GM21529 (cell line): ENCODE measurements around the gene PDE1A.
"Not testable (repeated sequence)": the region's sequence is repeated elsewhere in the genome, so short reads cannot be mapped to it uniquely, and the experiment has no call there.

ENCODE experiments used
- ATAC-seq: cut with Tn5 transposase; IDR thresholded peaks from one replicate; pipeline ENCODE4 v1.9.1; 2021; ENCODE audit not compliant: unreplicated experiment

PDE1A gene

GRCh38 chr2:182281276-182281675 lies 145.6 kb downstream of the PDE1A start:
- ATAC-seq, result no peak

- no peak for ATAC-seq
Observed at GRCh38 chr2:182280118-182280517, 146.7 kb downstream of the PDE1A start.

DNA sequence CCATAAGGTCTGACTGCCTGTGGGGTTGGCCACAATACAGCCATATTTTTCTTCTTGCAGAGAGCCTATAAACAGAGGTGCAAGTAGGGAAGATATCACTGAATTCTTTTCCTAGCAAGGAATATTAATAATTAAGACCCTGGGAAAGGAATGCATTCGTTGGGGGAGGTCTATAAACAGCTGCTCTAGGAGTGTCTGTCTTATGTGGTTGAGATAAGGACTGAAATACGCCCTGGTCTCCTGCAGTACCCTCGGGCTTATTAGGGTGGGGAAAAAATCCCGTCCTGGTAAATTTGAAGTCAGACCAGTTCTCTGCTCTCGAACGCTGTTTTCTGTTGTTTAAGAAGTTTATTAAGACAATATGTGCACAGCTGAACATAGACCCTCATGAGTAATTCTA lies 150.2 kb downstream of the PDE1A start:
- ATAC-seq, result not testable (repeated sequence)

DNA sequence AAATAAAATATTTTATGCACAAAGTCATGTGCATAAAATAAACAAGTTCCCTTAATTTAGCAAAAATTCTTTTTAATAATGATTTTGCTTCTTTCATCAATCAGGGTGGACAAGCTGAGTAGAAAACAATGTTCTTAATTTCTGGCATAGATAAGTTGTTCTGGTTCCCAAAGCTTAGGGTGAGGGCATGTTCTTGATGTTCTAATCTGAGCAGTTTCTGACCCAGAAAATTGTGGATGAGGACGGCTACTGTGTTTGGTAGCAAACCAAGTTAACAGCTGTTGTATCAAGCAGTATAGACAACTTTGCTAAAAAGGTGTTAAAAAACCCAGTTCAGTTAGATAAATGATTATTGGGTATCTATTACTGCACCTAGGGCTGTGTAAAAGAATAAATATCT lies 158.9 kb downstream of the PDE1A start:
- ATAC-seq, result no peak

- no peak for ATAC-seq
Observed at GRCh38 chr2:182266909-182267308, 159.9 kb downstream of the PDE1A start.

DNA sequence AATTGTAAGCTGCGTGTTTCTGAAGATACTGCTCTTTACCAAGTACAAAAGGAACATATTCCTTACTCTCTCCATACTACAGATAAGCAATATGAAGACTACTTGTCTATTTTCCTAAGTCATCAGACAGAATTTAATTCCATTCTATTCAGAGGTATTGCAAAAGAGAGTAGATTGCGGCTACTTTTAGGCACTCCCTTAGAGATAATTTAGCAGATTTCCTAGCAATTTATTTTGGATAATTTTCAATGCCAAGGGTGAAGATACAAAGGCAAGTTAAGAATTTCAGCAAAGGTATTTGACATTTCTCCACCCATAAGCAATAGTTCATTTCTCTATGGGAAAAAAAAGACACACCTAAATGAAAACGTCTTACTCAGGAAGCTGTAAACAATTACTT lies 161.1 kb downstream of the PDE1A start:
- ATAC-seq, result no peak

GRCh38 chr2:182261860-182262387 lies 164.9 kb downstream of the PDE1A start:
- no peak for ATAC-seq

GRCh38 chr2:182259629-182260150 lies 167.1 kb downstream of the PDE1A start:
- ATAC-seq, result no peak

GRCh38 chr2:182252534-182252933 lies 174.3 kb downstream of the PDE1A start:
- no peak for ATAC-seq

DNA sequence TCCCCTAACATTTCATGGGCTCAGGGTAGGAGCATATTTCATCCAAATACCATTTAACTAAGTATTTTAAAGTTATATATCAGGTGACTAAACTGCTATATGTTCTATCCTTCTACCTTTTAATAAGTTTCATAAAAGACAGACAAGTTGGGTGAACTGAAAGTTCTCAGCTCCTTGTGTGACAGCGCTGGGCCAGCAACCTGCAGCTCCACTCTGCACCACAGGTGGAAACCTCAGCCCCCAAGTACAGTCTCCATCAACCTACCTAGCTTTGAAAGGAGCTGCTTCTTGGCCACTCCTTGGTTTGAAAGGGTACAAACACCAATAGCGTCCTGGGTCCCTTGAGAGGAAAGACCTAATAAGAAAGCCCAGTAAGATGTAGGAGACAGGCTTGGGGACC lies 177.9 kb downstream of the PDE1A start:
- ATAC-seq, result no peak

DNA sequence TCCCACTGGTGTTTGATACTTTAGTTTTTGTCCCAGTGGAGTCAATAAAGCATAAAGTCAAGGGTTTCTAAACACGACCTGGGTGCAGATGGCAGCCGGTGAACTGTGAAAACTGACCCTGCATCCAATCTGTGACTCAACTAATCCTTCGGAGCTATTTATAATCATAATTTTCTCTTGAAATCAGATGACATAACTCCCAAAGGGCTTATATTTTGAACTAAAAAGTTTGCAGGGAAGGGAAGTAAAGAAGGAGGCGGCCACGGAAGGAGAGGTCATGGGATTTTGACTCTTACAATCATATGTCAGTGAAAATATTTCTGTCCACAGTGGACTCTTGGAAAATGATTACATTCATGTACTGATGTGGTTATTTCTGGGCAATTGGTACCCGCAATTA lies 178.5 kb downstream of the PDE1A start:
- ATAC-seq, result no peak

DNA sequence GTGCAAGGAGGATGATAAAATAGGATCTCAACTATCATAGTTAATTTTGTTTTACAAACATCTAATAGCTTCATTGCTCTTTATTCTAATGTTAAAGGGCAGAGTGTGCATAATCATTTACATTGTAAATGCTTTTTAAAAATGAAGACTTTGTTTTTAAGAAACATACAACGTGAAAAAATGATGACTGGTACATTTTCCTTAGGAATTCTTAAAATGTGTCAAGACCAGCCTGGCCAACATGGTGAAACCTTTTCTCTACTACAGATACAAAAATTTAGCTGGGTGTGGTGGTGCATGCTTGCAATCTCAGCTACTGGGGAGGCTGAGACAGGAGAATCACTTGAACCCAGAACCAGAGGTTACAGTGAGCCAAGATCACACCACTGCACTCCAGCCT lies 179.0 kb downstream of the PDE1A start:
- no peak for ATAC-seq

- ATAC-seq, result peak; percentile 66
Observed at GRCh38 chr2:182245963-182246362, 180.9 kb downstream of the PDE1A start.

- no peak for ATAC-seq
Observed at GRCh38 chr2:182242609-182243008, 184.2 kb downstream of the PDE1A start.

DNA sequence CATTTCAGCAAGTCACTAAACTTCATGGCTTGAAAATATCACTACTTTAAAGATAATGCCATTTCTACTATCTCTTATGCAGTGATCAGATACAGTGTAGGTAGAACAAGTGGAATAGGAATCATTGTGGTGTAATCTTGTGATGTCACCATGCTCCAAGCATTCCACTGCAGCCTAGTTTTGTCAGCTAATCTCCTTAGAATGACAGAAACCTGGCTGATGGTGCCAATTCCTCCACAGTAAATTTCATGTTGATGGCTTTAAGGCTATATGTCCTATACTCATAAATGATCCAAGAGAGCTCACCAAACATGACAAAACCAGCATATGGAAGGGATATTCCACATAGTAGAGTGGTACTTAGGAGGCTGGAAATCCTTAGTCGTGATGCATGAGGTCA lies 184.9 kb downstream of the PDE1A start:
- ATAC-seq, result no peak

GRCh38 chr2:182240862-182241371 lies 185.9 kb downstream of the PDE1A start:
- peak; percentile 100 for ATAC-seq

DNA sequence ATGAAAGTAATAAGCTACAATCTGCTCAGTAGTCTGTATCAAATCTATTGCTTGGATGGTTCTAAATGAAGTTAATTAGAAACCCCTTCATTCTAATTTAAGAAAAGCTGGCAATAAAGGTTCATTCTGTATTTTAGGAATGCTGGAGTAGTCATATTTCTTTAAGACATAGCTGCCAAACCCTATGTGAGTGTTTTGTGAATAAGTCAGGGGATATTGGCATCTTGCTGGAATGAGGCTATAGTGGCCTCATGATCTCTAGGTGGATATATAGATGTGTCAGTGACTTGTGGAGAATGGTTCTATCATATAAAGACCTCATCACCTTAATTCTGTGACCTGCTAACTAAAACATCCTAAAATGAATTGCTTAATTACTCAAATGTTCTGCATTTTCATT lies 196.3 kb downstream of the PDE1A start:
- no peak for ATAC-seq

DNA sequence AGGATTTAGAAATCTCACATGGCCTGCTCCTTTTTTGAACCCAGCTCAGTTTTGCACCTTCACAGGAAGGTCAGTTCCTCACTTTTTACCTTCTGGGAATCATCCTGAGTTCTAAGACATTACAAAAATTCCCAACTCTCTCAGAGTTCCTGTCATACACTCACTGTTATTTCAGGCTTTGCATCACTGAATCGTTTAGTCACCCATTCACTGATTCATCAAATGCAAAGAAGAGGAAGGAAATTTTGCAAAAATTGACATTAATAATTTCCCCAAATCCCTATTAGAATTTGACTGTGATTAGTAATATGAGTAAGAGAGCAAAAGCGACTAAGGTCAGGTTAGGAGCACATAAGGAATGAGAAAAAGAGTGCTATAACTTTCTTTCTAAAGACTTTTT lies 197.5 kb downstream of the PDE1A start:
- ATAC-seq, result no peak

DNA sequence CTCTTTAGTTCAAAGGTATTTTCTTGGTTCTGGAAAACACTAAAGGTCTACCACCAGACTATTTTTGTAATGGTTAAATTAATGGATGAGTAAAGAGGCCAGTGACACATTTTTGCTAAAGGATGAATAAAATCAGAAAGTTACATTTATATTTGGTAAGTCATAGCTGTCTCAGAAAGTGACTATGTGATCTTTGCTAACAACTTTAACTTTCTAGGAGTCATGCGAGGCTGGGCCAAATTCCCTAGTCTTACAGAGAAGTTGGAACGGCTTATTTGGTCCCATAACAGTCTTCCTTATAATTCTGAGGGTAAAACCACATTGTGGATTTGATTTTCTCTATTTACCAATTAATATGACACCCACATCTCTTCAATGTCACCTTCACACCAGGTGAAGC lies 198.1 kb downstream of the PDE1A start:
- ATAC-seq, result no peak

DNA sequence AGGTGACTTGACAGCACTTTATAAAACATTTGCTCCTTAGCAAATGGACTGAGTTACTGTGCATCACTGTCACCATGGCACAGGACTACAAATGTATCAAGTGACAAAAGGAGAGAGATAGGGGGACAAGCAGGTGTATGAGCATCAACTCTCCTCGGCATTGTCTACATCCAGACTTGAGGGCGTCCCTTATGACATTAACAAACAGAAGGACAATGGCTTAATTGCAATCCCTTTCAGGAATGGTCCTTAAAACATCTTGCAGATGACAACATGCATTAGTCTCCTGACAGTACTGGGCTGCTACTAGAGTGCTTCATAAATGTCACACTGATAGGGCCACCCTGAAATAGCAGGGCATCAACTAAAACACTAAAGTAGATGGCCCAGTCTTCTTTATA lies 198.8 kb downstream of the PDE1A start:
- ATAC-seq, result no peak

DNA sequence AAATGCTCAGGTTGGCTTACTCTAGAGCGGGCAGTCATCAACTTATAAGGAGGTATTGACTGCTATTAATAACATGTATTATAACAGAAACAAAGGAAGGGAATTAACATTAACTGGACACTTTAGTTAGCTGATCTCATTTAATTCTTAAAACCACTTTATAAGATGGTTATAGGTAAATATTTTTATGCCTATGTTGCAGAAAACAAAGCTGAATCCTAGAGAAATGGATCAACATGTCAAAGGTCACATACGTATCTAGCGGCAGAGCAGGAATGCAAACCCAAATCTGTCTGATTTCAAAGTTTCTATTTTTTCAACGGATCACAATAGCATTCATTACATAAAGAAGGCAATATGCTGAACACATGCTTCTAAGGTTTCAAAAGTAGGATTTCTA lies 200.0 kb downstream of the PDE1A start:
- no peak for ATAC-seq

- no peak for ATAC-seq
Observed at GRCh38 chr2:182224669-182225068, 202.2 kb downstream of the PDE1A start.

- ATAC-seq, result no peak
Observed at GRCh38 chr2:182220998-182221397, 205.8 kb downstream of the PDE1A start.
